ENCODE measurements around the gene MRPL9.
A peak's percentile ranks its signal among the peaks of the same experiment; 100 is the strongest.

Gene MRPL9

DNA sequence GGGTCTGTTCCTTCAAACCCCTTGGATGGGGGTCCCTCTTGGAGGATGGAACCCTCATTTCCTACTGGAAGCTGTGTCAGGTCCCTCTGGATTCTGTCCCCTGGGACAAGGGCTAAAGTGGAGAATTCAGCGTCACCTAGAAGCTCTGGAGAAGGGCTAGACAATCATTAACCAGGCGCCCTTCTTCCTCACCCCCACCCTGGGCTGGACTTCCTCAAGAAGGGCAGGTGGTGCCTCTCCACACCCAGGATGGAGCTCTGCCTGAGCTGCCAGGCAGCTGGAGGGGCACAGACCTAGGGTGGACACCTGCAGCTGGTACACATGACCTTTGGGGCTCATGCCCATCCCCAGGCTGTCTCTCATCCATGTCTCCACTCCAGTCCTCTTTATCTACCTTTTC lies 50.3 kb downstream of the MRPL9 start:
- Histone ChIP-seq H3K9me3 (ENCODE audit: control insufficient read depth, low read length) (no peaks in the 10 kb centered on the region), H3K27me3 (replicated peaks; ENCODE audit: control insufficient read depth, insufficient read depth, low read length, poor library complexity, severe bottlenecking) (peaks cover 14% of the 10 kb centered on the region), H3K4me3 (ENCODE audit: insufficient read depth, low read depth, low read length, poor library complexity, severe bottlenecking) (no peak overlapping the region), H3K27ac (ENCODE audit: insufficient read depth, low read length, poor library complexity, severe bottlenecking) (no peak overlapping the region), H3K36me3 (ENCODE audit: control insufficient read depth, insufficient read depth, low read length) (no peaks in the 10 kb centered on the region), H3K4me1 (ENCODE audit: control insufficient read depth, insufficient read depth, low read length, poor library complexity, severe bottlenecking) (peaks cover 5% of the 10 kb centered on the region)
- no peak for DNase-seq

DNA sequence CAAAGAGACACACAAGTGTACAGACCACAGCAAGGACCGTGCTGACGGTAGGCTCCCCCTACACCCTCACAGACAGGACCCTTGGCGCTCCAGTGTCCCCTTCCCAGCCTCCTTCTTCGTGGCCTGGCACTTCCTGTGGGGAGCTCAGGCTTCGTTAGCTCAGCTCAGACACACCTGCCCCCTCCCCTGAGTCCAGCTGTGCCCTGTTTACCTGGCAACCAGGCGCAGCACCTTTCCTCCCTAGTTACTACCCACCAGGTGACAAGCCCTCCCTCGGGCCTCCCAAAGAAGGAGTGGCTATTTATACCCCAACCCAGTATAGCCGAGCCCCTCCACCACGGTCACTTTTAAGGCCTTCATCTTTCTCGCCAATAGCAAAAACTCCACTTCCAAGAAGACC lies 51.3 kb downstream of the MRPL9 start:
- no peaks in the 10 kb centered on the region for H3K9me3 ChIP-seq (ENCODE audit: control insufficient read depth, low read length)
- no peak overlapping the region for H3K27ac ChIP-seq (ENCODE audit: insufficient read depth, low read length, poor library complexity, severe bottlenecking)
- H3K36me3 ChIP-seq (ENCODE audit: control insufficient read depth, insufficient read depth, low read length) = no peaks in the 10 kb centered on the region
- peaks cover 10% of the 10 kb centered on the region for H3K27me3 ChIP-seq (replicated peaks; ENCODE audit: control insufficient read depth, insufficient read depth, low read length, poor library complexity, severe bottlenecking)
- peaks cover 4% of the 10 kb centered on the region for H3K4me1 ChIP-seq (ENCODE audit: control insufficient read depth, insufficient read depth, low read length, poor library complexity, severe bottlenecking)
- no peak overlapping the region for H3K4me3 ChIP-seq (ENCODE audit: insufficient read depth, low read depth, low read length, poor library complexity, severe bottlenecking)
- DNase-seq = no peak

DNA sequence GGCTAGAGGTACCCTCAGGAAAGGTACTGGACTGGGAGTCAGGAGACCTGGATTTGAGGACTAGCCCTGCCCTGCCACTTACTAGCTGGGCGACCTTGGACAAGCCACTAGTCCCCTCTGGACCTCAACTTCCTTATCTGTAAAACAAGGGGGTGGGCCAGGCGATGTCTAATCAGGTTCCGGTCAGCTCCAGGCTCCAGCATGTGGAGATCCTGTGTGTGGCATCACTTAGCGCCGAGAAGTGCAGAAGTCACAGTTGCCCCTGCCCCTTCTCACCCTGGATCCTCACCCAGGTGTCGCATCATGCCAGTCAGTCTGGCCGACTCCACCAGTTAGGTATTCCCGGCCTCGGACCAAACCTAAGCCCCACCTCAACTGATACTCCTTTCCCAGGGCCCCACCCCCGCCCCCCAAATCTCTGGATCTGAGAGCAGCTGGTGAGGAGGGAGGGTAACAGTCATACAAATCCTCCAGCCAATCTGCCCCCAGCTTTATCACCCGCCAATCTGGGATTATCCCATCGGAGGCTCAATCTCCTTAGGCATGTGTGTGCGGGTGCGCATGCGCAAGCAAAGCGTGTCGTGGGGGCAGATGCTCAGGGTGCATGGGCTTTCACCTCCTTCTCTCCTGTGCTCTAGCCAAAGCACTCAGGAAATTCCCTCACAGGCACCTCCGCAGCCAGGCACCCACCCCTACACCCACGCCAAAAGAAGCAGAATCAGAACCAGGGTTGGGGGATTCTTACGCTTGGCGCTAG lies 52.1 kb downstream of the MRPL9 start:
- Histone ChIP-seq H3K4me1 (ENCODE audit: control insufficient read depth, insufficient read depth, low read length, poor library complexity, severe bottlenecking) (no peaks in the 10 kb centered on the region), H3K4me3 (ENCODE audit: insufficient read depth, low read depth, low read length, poor library complexity, severe bottlenecking) (no peak overlapping the region), H3K27ac (ENCODE audit: insufficient read depth, low read length, poor library complexity, severe bottlenecking) (no peak overlapping the region), H3K36me3 (ENCODE audit: control insufficient read depth, insufficient read depth, low read length) (no peaks in the 10 kb centered on the region), H3K9me3 (ENCODE audit: control insufficient read depth, low read length) (no peaks in the 10 kb centered on the region), H3K27me3 (replicated peaks; ENCODE audit: control insufficient read depth, insufficient read depth, low read length, poor library complexity, severe bottlenecking) (peaks cover 7% of the 10 kb centered on the region)
- DNase-seq = no peak

DNA sequence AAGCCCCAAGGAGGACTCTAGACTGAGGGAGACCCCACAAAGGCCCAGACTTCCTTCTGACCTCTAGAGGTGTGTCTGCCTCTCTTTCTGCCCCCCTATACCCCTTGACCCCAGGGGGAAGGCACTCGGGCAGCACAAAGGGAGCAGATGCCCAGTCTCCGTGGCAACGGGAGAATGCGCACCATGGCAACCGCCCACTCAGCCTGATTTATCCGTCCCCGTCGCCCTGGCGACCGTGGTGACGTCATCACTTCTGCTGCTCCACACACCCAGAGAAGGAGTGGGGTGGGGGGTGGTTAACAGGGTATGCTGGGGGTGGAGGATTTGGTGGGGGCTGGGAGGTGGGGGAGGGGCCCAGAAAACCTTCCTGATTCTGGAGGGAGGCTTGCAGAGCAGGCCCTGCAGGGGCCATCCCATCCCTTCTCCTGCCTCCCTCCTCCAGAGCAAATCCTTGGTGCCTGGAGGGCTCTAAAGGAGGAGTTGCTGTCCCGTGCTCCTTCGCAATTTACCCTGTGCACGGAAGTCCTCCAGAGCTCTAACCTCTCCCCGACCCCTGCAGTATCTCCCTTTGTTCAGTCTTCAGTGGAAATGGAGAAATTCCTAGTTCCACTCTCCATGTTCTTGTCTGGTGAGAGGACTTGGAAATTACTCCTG lies 53.0 kb downstream of the MRPL9 start:
- H3K27ac ChIP-seq (ENCODE audit: insufficient read depth, low read length, poor library complexity, severe bottlenecking) = no peak overlapping the region
- no peaks in the 10 kb centered on the region for H3K9me3 ChIP-seq (ENCODE audit: control insufficient read depth, low read length)
- no peak overlapping the region for H3K4me3 ChIP-seq (ENCODE audit: insufficient read depth, low read depth, low read length, poor library complexity, severe bottlenecking)
- no peaks in the 10 kb centered on the region for H3K36me3 ChIP-seq (ENCODE audit: control insufficient read depth, insufficient read depth, low read length)
- peak in 2 of 3 donors; percentile 5 to 8 for DNase-seq
- no peaks in the 10 kb centered on the region for H3K4me1 ChIP-seq (ENCODE audit: control insufficient read depth, insufficient read depth, low read length, poor library complexity, severe bottlenecking)
- no peaks in the 10 kb centered on the region for H3K27me3 ChIP-seq (replicated peaks; ENCODE audit: control insufficient read depth, insufficient read depth, low read length, poor library complexity, severe bottlenecking)

Data from effector memory CD4-positive, alpha-beta T cell (primary cell).